Measurements from ENCODE around the gene CCL3. TPM values are rescaled to one million over a fixed set of nuclear protein-coding genes. Genes with fewer than 3 reads are reported as not detected.
A peak's percentile ranks its signal among the peaks of the same experiment; 100 is the strongest.
"Not testable (repeated sequence)": the region's sequence is repeated elsewhere in the genome, so short reads cannot be mapped to it uniquely, and the experiment has no call there.

Gene CCL3
- total RNA-seq, 1 experiment from 2014 or later: 0.72 TPM

- peak; percentile 56 for ATAC-seq
These were observed 33.5 kb upstream of the CCL3 start for GRCh38 chr17:36123431-36123830.

GRCh38 chr17:36121099-36121498 lies 31.2 kb upstream of the CCL3 start:
- peaks cover 34% of the 10 kb centered on the region for H3K27me3 Mint-ChIP-seq (ENCODE audit: low read depth)
- peaks cover 26% of the 10 kb centered on the region for H3K4me1 Mint-ChIP-seq
- H3K9me3 Mint-ChIP-seq: peaks cover 29% of the 10 kb centered on the region
- H3K27ac Mint-ChIP-seq; H3K4me3 Mint-ChIP-seq; DNase-seq (ENCODE audit: low spot score); POLR2A ChIA-PET; ATAC-seq; CTCF ChIA-PET: not testable (repeated sequence)
- peaks cover 21% of the 10 kb centered on the region for H3K36me3 Mint-ChIP-seq

More at GRCh38 chr17:36123431-36123830, 33.5 kb upstream of the CCL3 start:
- TF ChIP-seq ERG (CRISPR knock-in tag; IDR thresholded peaks at IDR 0.05): no peak
- peak overlapping the region; percentile 78 for H3K27ac Mint-ChIP-seq
- peaks cover 44% of the 10 kb centered on the region for H3K9me3 Mint-ChIP-seq
- H3K27me3 Mint-ChIP-seq (ENCODE audit: low read depth): peaks cover 40% of the 10 kb centered on the region
- 0 out of 2 replicates have a peak overlapping the region, but pooled peaks have one; percentile 3 for H3K4me3 Mint-ChIP-seq
- no peak for DNase-seq (ENCODE audit: low spot score)
- H3K4me1 Mint-ChIP-seq: peaks cover 36% of the 10 kb centered on the region
- ChIA-PET POLR2A (interaction anchor here (0.5 to 1.1 kb wide), 2 partner anchors 35 to 172 kb away, joined by 3 read pairs; no protein-coding TSS in a partner anchor), CTCF (interaction anchor here (0.7 to 1.7 kb wide), 4 partner anchors 26 to 154 kb away, joined by 3 to 10 read pairs (median 5); no protein-coding TSS in a partner anchor)
- peaks cover 35% of the 10 kb centered on the region for H3K36me3 Mint-ChIP-seq

- Mint-ChIP-seq H3K4me1 (peaks cover 23% of the 10 kb centered on the region), H3K9me3 (peaks cover 21% of the 10 kb centered on the region), H3K36me3 (peaks cover 13% of the 10 kb centered on the region), H3K4me3 (no peak overlapping the region), H3K27ac (no peak overlapping the region), H3K27me3 (ENCODE audit: low read depth) (peaks cover 30% of the 10 kb centered on the region)
- CTCF ChIA-PET: interaction anchor here (2.1 to 3.0 kb wide), 2 partner anchors 48 to 151 kb away, joined by 7 to 12 read pairs; no protein-coding TSS in a partner anchor
- ATAC-seq (no peak), DNase-seq (ENCODE audit: low spot score) (no peak)
- TF ChIP-seq GTF2I (CRISPR knock-in tag; conservative IDR thresholded peaks at IDR 0.05) (no peak), HMGXB4 (CRISPR knock-in tag; IDR thresholded peaks at IDR 0.05) (no peak), ARID4B (CRISPR knock-in tag; IDR thresholded peaks at IDR 0.05; ENCODE audit: borderline replicate concordance) (no peak), SP1 (CRISPR knock-in tag; conservative IDR thresholded peaks at IDR 0.05) (no peak), ZNF138 (CRISPR knock-in tag; conservative IDR thresholded peaks at IDR 0.05) (no peak), TP53 (CRISPR knock-in tag; IDR thresholded peaks at IDR 0.05) (no peak), ATF2 (CRISPR knock-in tag; IDR thresholded peaks at IDR 0.05; ENCODE audit: borderline replicate concordance, low read depth) (no peak), STAT6 (CRISPR knock-in tag; conservative IDR thresholded peaks at IDR 0.05; ENCODE audit: low read depth) (no peak), PRDM15 (CRISPR knock-in tag; IDR thresholded peaks at IDR 0.05) (no peak), ZMAT4 (CRISPR knock-in tag; IDR thresholded peaks at IDR 0.05) (no peak), FOXJ3 (CRISPR knock-in tag; IDR thresholded peaks at IDR 0.05; ENCODE audit: borderline replicate concordance) (no peak), JAZF1 (CRISPR knock-in tag; IDR thresholded peaks at IDR 0.05) (no peak), ZNF671 (CRISPR knock-in tag; IDR thresholded peaks at IDR 0.05) (no peak), ESRRA (CRISPR knock-in tag; IDR thresholded peaks at IDR 0.05; ENCODE audit: borderline replicate concordance) (no peak)
- POLR2A ChIA-PET: no interaction called here
These were observed 30.3 kb upstream of the CCL3 start for GRCh38 chr17:36120221-36120620.
